DOHH2 (cell line): ENCODE data around the gene TREH.

Experiments used
- H3F3A ChIP-seq: fragments of 200-600 bp; sonication (generic), shearing (Covaris generic); 2 replicates; pipeline ENCODE4 v1.6.0; 2016; ENCODE audit warnings: antibody characterized with exemption, mild to moderate bottlenecking; ENCODE audit not compliant: control insufficient read depth, insufficient read depth
- H3K27ac ChIP-seq: fragments of 200-600 bp; sonication (generic); 2 replicates; pipeline ENCODE4 v1.5.1; 2014; ENCODE audit warnings: low read depth, mild to moderate bottlenecking, low read length, moderate library complexity
- H3K27me3 ChIP-seq: fragments of 200-600 bp; sonication (generic); 2 replicates; pipeline ENCODE4 v1.6.1; 2014; ENCODE audit warnings: mild to moderate bottlenecking, low read length, mixed read lengths; ENCODE audit not compliant: control insufficient read depth
- H3K36me3 ChIP-seq: fragments of 200-600 bp; sonication (generic); 2 replicates; pipeline ENCODE4 v1.6.1; 2014; ENCODE audit warnings: mild to moderate bottlenecking, low read length, moderate library complexity, mixed read lengths; ENCODE audit not compliant: control insufficient read depth
- H3K4me1 ChIP-seq: fragments of 200-600 bp; sonication (generic); 2 replicates; pipeline ENCODE4 v1.6.1; 2014; ENCODE audit warnings: mild to moderate bottlenecking, low read length, mixed read lengths; ENCODE audit not compliant: control insufficient read depth
- H3K4me2 ChIP-seq: fragments of 200-600 bp; sonication (generic); 2 replicates; pipeline ENCODE4 v1.6.0; 2014; ENCODE audit warnings: mild to moderate bottlenecking, low read length, moderate library complexity
- H3K4me3 ChIP-seq: fragments of 200-600 bp; sonication (generic); 2 replicates; pipeline ENCODE4 v1.5.1; 2014; ENCODE audit warnings: mild to moderate bottlenecking, low read length, mixed read lengths
- H3K79me2 ChIP-seq: fragments of 200-600 bp; sonication (generic); 2 replicates; pipeline ENCODE4 v1.6.1; 2014; ENCODE audit warnings: mild to moderate bottlenecking, low read length, mixed read lengths; ENCODE audit not compliant: control insufficient read depth
- H3K9me2 ChIP-seq: fragments of 200-600 bp; sonication (generic); replicated peaks from 2 replicates; pipeline ENCODE4 v1.6.1; 2014; ENCODE audit warnings: mild to moderate bottlenecking, low read length, mixed read lengths; ENCODE audit not compliant: control insufficient read depth
- H3K9me3 ChIP-seq: fragments of 200-600 bp; sonication (generic); 2 replicates; pipeline ENCODE4 v1.6.1; 2014; ENCODE audit warnings: antibody characterized with exemption, low read length, mixed read lengths; ENCODE audit not compliant: control insufficient read depth, insufficient read depth
- H4K20me1 ChIP-seq: fragments of 200-600 bp; sonication (generic); 2 replicates; pipeline ENCODE4 v1.6.0; 2014; ENCODE audit warnings: low read depth, mild to moderate bottlenecking, antibody characterized with exemption, low read length, moderate library complexity; ENCODE audit not compliant: control insufficient read depth, insufficient read depth
- EZH2phosphoT487 ChIP-seq: fragments of 200-600 bp; sonication (generic); IDR thresholded peaks from 2 replicates; pipeline ENCODE4 v1.6.1; 2017; ENCODE audit warnings: borderline replicate concordance, mild to moderate bottlenecking, antibody characterized with exemption, low read length, moderate library complexity, mixed read lengths
- TF ChIP-seq, protein P1 (sequence below): fragments of 200-600 bp; sonication (generic); IDR thresholded peaks from one replicate; pipeline ENCODE4 v1.5.1; 2014; ENCODE audit warnings: antibody characterized with exemption, mild to moderate bottlenecking, low read depth, low read length; ENCODE audit not compliant: poor library complexity, severe bottlenecking

Gene TREH

DNA sequence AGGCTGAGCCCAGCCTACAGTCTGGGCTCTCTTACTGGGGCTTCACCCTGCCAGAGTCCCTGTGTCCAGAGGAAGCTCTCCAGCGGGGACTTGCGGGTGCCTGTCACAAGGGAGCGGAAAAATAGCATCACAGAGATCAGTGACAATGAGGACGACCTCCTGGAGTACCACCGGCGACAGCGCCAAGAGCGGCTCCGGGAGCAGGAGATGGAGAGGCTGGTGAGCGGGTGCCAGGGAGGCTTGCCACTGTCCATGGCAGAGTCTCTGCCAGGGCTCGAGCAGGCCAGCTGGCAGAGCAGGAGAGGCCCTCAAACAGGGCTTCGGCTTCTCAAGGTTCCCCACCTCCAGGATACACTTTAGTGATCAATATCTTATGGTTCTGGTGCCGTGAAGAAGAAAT, 51.0 kb downstream of the TREH start:
- Histone ChIP-seq H3K36me3 (no peaks in the 10 kb centered on the region), H3K4me1 (no peaks in the 10 kb centered on the region), H3K4me2 (no peak overlapping the region), H3K4me3 (no peak overlapping the region), H3F3A (no peaks in the 10 kb centered on the region), H4K20me1 (no peaks in the 10 kb centered on the region), H3K79me2 (no peaks in the 10 kb centered on the region), H3K27me3 (peaks cover 15% of the 10 kb centered on the region; the same call in 1 of the 2 replicates), H3K27ac (no peak overlapping the region), H3K9me3 (no peaks in the 10 kb centered on the region), H3K9me2 (no peaks in the 10 kb centered on the region)
- TF ChIP-seq EZH2phosphoT487, result no peak
- TF ChIP-seq, protein P1, sequence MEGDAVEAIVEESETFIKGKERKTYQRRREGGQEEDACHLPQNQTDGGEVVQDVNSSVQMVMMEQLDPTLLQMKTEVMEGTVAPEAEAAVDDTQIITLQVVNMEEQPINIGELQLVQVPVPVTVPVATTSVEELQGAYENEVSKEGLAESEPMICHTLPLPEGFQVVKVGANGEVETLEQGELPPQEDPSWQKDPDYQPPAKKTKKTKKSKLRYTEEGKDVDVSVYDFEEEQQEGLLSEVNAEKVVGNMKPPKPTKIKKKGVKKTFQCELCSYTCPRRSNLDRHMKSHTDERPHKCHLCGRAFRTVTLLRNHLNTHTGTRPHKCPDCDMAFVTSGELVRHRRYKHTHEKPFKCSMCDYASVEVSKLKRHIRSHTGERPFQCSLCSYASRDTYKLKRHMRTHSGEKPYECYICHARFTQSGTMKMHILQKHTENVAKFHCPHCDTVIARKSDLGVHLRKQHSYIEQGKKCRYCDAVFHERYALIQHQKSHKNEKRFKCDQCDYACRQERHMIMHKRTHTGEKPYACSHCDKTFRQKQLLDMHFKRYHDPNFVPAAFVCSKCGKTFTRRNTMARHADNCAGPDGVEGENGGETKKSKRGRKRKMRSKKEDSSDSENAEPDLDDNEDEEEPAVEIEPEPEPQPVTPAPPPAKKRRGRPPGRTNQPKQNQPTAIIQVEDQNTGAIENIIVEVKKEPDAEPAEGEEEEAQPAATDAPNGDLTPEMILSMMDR, result no peak

DNA sequence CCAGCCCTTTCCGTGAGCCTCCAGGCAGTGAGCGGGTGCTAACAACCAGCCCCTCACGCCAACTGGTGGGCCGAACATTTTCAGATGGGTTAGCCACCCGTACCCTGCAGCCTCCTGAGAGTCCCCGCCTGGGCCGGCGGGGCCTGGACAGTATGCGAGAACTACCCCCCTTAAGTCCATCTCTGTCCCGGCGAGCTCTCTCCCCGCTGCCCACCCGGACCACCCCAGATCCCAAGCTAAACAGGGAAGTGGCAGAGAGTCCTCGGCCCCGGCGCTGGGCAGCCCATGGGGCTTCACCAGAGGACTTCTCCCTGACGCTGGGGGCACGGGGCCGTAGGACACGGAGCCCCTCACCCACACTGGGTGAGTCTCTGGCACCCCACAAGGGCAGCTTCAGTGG, 51.4 kb downstream of the TREH start:
- TF ChIP-seq, protein P1, result no peak
- TF ChIP-seq EZH2phosphoT487, result no peak
- Histone ChIP-seq H3K9me3 (no peaks in the 10 kb centered on the region), H3K27ac (no peak overlapping the region), H3K4me2 (no peak overlapping the region), H3K36me3 (no peaks in the 10 kb centered on the region), H3K4me3 (no peak overlapping the region), H3K79me2 (no peaks in the 10 kb centered on the region), H4K20me1 (no peaks in the 10 kb centered on the region), H3K4me1 (no peaks in the 10 kb centered on the region), H3F3A (no peaks in the 10 kb centered on the region), H3K27me3 (peaks cover 17% of the 10 kb centered on the region; the same call in 1 of the 2 replicates), H3K9me2 (no peaks in the 10 kb centered on the region)

DNA sequence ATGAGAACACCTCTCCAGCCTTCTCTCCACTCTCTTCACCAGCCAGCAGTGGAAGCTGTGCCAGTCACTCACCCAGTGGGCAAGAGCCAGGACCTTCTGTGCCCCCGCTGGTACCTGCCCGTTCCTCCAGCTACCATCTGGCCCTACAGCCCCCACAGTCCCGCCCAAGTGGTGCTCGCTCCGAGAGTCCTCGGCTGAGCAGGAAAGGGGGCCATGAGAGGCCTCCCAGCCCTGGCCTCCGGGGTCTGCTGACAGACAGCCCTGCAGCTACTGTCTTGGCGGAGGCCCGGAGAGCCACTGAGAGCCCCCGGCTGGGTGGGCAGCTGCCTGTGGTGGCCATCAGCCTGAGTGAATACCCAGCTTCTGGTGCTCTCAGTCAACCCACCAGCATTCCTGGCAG, 51.9 kb downstream of the TREH start:
- H3K79me2 ChIP-seq, result no peaks in the 10 kb centered on the region
- H3K4me3 ChIP-seq, result no peak overlapping the region
- H3K4me2 ChIP-seq, result no peak overlapping the region
- H3K4me1 ChIP-seq, result no peaks in the 10 kb centered on the region
- TF ChIP-seq EZH2phosphoT487, result no peak
- TF ChIP-seq, protein P1, result no peak
- no peaks in the 10 kb centered on the region for H3K9me2 ChIP-seq
- no peak overlapping the region for H3K27ac ChIP-seq
- no peaks in the 10 kb centered on the region for H4K20me1 ChIP-seq
- H3F3A ChIP-seq, result no peaks in the 10 kb centered on the region
- no peaks in the 10 kb centered on the region for H3K36me3 ChIP-seq
- H3K9me3 ChIP-seq, result no peaks in the 10 kb centered on the region
- H3K27me3 ChIP-seq, result peaks cover 22% of the 10 kb centered on the region

DNA sequence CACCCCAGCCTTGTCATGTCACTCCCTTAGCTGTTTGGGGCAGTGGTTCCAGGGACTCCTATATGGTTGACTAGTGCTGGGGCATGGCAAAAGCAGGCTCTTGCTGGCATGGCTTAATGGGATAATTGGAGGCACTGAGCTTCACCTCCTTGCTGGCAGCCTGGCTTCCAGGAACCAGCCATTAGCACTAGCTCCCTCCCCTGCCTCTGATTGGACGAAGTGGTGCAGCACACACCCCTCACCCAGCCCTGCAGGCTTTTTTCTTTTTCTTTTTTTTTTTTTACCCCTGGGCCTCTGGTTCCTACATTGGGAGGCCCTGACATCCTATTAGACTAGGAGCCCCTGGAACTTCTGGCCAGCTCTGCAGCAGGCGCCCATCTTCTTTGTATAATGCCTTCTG, 53.5 kb downstream of the TREH start:
- Histone ChIP-seq H3K4me1 (peaks cover 7% of the 10 kb centered on the region), H4K20me1 (no peaks in the 10 kb centered on the region), H3K9me2 (no peaks in the 10 kb centered on the region), H3F3A (no peaks in the 10 kb centered on the region), H3K4me2 (no peak overlapping the region), H3K4me3 (no peak overlapping the region), H3K9me3 (no peaks in the 10 kb centered on the region), H3K36me3 (no peaks in the 10 kb centered on the region), H3K79me2 (no peaks in the 10 kb centered on the region), H3K27me3 (peaks cover 34% of the 10 kb centered on the region), H3K27ac (no peak overlapping the region)
- no peak for TF ChIP-seq EZH2phosphoT487
- TF ChIP-seq, protein P1, result no peak
